GM12864 (cell line): ENCODE measurements around the gene GPD2.

ENCODE experiments used
- DNase-seq: peaks from one replicate; pipeline ENCODE4 v3.0.0-alpha.2; 2011; ENCODE audit warnings: low read depth
- H3K4me3 ChIP-seq: 2 replicates; pipeline ENCODE4 v1.5.1; 2011; ENCODE audit warnings: mild to moderate bottlenecking, low read depth, low read length, control low read depth
- TF ChIP-seq, protein P1 (sequence below): IDR thresholded peaks from 2 replicates; pipeline ENCODE4 v1.5.1; 2011; ENCODE audit warnings: low read depth, mild to moderate bottlenecking, moderate library complexity, low read length, control low read depth, inconsistent platforms; ENCODE audit errors: missing control alignments

The GPD2 gene

DNA sequence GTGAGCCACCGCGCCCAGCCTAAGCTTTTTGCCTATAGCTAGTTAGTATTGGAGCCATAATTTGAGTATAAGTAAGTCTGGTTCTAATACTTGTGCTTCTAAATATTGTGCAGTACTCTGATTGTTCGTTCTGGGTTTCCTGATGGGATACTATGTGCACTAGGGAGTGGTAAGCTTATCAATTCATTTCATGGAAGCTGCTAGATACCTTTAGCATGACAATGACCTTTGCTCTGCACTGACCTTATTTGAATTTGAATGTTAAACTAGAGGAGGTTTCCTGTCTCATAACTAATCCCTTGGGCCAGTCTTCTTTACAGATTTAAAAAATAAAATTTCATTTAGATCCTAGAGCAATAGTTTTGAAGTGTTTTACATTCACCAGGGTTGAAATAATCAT lies 125.1 kb downstream of the GPD2 start:
- no peak for DNase-seq
- no peak overlapping the region for H3K4me3 ChIP-seq
- TF ChIP-seq, protein P1, sequence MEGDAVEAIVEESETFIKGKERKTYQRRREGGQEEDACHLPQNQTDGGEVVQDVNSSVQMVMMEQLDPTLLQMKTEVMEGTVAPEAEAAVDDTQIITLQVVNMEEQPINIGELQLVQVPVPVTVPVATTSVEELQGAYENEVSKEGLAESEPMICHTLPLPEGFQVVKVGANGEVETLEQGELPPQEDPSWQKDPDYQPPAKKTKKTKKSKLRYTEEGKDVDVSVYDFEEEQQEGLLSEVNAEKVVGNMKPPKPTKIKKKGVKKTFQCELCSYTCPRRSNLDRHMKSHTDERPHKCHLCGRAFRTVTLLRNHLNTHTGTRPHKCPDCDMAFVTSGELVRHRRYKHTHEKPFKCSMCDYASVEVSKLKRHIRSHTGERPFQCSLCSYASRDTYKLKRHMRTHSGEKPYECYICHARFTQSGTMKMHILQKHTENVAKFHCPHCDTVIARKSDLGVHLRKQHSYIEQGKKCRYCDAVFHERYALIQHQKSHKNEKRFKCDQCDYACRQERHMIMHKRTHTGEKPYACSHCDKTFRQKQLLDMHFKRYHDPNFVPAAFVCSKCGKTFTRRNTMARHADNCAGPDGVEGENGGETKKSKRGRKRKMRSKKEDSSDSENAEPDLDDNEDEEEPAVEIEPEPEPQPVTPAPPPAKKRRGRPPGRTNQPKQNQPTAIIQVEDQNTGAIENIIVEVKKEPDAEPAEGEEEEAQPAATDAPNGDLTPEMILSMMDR, result no peak

DNA sequence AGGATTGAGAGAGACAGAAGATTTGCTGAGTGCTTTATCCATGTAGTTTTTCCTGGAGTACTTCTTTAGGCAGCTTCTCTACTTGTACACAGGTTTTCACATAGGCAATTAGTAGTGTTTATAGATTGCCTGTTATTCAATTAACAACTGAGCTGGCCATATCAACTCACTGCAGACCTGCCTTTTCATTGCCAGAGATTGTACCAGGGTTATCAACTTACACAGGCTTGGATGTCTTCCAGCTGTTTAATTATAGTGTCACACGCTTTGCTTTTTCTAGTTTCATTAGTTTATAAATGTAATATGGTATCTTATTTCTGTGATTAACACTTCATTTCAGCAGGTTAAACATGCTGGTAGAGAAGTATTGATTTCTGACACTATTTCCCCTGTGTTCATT lies 125.9 kb downstream of the GPD2 start:
- no peak for DNase-seq
- H3K4me3 ChIP-seq, result no peak overlapping the region
- TF ChIP-seq, protein P1, result no peak

DNA sequence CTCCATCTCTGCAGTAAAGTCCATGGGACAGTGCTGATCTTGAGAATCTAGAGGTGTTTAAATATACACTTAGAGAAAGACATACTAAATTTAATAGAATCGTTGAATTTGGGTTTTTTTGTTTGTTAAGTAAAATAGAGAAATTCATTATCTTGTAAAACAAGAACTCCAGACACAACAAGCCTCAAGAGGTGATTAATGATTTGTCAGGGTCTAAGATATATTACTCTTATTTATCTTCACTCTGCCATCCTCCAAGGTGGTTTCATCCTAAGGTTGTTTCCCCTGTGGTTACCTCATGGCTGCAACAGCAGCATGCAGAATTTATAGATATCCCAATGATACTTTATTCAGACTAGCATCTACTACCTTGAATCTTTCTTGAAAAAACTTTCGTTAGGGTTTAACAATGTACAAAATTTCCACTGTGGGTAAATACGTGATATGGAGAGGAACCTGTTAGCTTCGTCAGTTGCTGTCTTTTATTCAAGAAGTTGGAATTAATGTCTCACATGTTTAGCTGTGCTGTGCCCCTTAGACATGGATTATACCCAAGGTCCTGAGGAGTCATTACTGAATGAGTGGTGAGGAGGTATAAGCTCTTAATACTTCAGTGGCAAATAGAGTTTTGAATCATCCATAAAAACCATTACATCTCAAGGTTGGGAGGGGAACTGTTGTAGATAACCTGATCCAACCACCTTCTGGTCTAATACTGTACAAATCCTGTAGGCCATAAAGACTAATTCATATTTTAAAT lies 128.0 kb downstream of the GPD2 start:
- DNase-seq, result no peak
- TF ChIP-seq, protein P1, result no peak

DNA sequence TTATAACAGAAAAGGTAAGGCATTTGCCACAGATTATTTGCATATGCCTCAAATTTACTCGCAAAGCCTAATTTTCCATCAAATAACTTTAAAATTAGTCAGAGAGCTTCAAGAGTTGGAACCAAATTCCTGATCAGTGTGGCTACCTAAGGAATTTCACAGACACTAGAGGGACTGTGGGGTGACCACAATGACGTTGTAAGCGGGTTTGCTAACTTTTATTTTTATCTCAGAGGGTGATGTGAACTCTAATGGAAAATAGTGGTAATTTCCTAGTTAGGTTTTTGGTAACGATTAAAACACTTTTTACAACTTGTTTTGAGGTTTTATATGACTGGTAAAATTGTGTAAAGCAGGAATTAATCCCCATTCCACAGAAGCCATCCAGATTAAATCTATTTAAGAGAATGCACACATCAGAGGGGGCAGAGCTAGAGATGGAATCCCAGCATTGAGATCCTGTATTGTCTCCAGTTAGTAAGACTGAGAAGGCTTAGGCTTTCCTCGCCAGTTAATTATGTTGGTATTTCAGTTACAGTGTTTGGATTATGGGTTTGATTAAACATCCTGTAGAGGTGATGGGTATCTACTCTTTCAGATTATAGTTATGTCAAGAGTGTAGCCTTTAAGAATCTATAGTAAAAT lies 129.0 kb downstream of the GPD2 start:
- no peak for DNase-seq
- TF ChIP-seq, protein P1, result no peak
- H3K4me3 ChIP-seq, result no peak overlapping the region

More for the DNA sequence above, 128.0 kb downstream of the GPD2 start:
- no peak overlapping the region for H3K4me3 ChIP-seq

DNA sequence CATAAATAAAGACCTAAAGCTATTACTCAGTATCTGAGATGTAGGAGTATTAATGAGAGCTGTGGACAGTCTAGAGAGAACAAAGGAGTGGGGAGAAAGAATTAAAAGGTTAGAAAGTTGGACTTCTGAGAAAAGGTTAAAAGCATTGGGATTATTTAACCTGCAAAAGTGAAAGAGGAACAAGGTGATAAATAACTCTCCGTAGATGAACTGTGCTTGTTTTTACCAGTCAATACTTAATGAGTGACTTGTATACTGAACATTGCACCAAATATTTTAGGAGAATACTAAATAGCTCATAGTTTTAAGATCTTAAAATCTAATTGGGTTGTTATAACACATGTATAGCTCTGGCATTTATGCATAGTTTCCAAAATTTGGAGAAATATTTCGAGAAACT lies 137.5 kb downstream of the GPD2 start:
- no peak for DNase-seq
- H3K4me3 ChIP-seq, result no peak overlapping the region
- TF ChIP-seq, protein P1, result no peak

DNA sequence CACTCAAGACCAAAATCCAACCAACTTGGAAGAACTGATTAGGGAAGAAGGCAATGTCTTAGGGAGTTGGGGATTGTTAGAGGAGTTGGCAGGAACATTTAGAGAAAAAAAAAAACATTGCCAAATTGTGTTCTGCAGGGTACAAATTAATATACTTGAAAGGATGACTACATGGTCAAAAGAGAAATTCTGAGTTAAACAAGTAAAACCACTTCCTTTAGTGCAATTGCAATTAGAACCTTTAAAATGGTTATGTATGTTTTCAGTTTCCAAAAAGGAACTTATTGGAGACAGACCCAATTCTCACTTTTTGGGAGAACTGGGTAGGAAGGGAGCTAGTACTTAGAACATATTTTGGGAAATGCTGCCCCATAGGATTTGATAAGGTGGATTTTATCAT lies 137.9 kb downstream of the GPD2 start:
- DNase-seq, result no peak

More for the DNA sequence above, 137.9 kb downstream of the GPD2 start:
- TF ChIP-seq, protein P1, result no peak
- H3K4me3 ChIP-seq, result no peak overlapping the region
